Right lobe of liver (tissue), 4 donors: ENCODE measurements around the gene RALGAPA2.

Experiments
- POLR2A ChIP-seq: fragments of 450-650 bp; IDR thresholded peaks from one replicate; pipeline ENCODE4 v1.6.1; 2017; ENCODE audit warnings: antibody characterized with exemption, mild to moderate bottlenecking
- TF ChIP-seq, protein P1 (sequence below), 4 donors: fragments of 200-600 bp in 3 of 4; fragments of 450-650 bp in 1 of 4; IDR thresholded peaks; one replicate each; pipeline versions ENCODE4 v1.5.1 to v1.8.0; 2016 to 2022; ENCODE audit warnings: antibody characterized with exemption in 4 of 4, mild to moderate bottlenecking in 2 of 4
- donor health status: DM: no; HTN: no; CAD: no.
- donor health status: DM: no; HTN: no; CAD: no.
- donor health status: DM: no; HTN: yes; CAD: no.

DNA sequence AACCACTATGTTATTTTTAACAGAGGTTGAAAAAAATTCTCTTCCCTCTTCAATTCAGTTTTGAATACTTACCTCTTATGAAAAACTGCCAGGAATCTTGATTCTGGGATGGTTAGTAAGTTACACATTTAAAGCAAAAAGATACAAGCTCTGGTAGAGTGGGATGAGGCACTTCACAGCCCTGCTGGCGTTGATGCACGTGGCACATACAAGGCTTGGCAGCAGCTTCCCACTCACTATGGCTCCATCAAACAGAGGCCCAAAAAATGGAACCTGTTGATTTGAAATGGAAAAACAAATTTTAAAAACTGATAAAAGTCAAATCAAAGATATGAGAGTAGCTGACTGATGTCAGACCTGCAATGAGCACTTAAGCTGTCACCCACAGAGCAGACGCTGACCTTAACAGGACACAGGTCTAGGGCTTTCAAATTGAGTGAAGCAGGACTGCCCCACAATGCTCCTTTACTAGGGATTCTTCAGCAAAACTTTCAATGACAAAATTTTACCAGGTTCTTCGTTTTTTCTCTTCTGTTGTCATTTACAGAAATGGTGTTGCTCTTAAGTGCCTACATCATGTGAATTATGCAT, 239.7 kb downstream of the RALGAPA2 start:
- no peak for TF ChIP-seq POLR2A
- TF ChIP-seq, protein P1, sequence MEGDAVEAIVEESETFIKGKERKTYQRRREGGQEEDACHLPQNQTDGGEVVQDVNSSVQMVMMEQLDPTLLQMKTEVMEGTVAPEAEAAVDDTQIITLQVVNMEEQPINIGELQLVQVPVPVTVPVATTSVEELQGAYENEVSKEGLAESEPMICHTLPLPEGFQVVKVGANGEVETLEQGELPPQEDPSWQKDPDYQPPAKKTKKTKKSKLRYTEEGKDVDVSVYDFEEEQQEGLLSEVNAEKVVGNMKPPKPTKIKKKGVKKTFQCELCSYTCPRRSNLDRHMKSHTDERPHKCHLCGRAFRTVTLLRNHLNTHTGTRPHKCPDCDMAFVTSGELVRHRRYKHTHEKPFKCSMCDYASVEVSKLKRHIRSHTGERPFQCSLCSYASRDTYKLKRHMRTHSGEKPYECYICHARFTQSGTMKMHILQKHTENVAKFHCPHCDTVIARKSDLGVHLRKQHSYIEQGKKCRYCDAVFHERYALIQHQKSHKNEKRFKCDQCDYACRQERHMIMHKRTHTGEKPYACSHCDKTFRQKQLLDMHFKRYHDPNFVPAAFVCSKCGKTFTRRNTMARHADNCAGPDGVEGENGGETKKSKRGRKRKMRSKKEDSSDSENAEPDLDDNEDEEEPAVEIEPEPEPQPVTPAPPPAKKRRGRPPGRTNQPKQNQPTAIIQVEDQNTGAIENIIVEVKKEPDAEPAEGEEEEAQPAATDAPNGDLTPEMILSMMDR (IDR thresholded peaks at IDR 0.05) = no peak
